Stimulated activated CD4-positive, alpha-beta T cell treated with anti-CD3 and anti-CD28 coated beads, Interleukin-12 subunit alpha, Interleukin-12 subunit beta, amount 100 ng/mL, for 24 hours (primary cell): ENCODE measurements around the gene CCDC69.
"Not testable (repeated sequence)": the region's sequence is repeated elsewhere in the genome, so short reads cannot be mapped to it uniquely, and the experiment has no call there.

Experiments
- DNase-seq, 2 experiments: peaks; one replicate each; pipeline ENCODE4 v3.0.0-alpha.2; 2020; ENCODE audit warnings: low read depth in 2 of 2

Gene CCDC69

DNA sequence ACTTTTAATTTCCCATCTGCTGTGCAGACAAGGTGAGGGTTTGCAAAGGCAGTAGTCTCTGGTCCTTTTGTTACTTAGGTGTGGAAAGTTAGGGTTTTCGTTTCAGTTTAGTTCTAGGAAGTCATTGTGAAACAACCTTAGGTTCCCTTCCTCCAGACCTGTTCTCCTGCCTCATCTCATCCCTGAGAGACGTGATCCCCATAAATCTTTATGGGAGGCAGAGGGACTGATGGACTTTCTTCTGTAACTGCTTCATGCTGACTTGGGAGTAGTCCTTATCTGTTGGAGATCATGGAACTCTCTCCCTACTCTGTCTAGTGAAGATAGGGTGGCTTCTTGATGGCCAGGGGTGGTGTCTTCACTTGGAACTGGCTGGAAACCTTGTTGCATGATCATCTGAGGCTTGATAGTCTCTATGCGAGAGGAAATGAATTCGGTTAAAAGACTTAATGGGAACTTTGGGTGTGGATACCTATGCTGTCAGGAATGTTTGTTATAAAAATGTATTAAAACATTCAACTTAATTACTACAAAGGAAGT is 21.9 kb upstream of the CCDC69 start:
- no peak for DNase-seq

DNA sequence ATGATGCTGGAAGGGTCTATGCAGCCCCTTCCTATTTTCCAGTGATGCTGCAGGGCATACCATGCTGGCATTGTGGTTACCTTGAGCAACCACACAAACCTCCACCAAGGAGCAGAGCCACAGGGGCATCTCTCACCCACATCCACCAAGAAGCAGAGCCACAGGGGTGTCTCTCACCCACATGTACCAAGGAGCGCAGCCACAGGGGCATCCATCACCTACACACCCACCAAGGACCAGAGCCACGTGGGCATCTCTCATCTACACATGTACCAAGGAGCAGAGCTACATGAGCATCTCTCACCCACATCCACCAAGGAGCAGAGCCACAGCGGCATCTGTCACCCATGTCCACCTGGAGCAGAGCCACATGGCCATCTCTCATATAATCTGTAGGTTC is 20.3 kb upstream of the CCDC69 start:
- DNase-seq: no peak

DNA sequence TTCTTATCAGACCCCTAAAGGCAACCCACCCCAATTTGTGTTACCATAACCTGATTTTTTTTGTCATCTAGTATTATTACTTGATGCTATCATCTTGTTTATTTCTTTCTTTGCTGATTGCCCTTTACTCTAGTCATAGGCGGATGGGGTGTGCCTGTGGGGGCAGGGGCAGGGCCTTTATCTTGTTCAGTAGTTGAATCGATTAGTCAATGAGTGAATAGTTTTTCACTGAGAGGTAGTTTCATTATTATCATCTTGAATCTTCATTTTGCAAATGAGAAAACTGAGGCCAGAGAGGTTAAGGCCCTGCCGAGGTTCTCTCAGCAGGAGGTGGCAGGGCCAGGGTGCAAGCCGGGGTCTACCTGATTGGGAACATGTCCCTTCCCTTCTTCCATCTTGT is 19.7 kb upstream of the CCDC69 start:
- DNase-seq: no peak

DNA sequence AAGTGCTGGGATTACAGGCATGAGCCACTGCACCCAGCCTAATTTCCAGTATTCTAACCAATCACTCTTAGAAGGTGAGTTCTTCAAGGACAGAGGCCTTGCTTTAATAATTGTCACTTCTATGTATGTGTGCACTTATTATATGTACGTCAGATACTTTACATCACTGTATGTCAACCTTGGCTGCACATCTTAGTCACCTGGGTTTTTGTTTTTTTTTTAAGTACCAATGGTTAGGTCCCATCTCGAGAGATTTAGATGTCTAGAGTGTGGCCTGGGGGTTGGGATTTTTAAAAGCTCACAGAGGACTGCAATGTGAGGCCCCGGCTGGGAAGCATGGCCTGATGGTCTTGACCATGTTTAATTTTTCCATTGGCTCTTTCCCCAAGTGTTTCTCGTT is 19.2 kb upstream of the CCDC69 start:
- no peak for DNase-seq

DNA sequence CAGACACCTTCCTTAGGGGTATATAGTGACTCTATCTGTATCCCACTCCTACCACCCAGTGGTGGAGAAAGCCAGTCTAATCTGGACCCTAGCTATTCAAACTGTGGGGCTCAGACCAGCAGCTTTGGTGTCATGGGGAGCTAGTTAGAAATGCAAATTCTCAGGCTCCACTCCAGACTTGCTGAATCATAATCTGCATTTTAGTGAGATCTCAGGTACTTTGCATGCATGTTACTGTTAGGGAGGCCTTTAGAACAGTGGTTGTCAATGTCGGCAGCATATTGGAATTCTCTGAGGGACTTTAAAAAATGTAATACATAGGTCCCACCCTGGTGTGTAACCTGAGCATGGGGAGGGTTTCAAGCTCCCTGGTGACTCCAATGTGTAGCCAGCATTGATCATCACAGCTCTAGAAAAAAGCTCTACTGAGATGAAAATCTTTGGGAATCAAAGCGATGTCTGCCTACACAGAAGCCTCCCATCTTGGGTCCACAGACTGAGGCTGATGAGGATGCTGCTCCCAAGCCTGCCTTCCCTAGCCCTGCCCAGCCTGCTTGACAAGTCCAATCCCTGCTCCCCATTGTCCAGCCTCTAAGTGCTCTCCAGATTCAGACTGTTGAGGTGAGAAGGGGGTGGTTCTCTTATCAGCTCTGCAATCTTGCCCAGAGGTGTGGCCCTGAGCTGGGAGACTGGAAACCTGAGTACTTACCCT is 17.2 kb upstream of the CCDC69 start:
- DNase-seq: no peak

DNA sequence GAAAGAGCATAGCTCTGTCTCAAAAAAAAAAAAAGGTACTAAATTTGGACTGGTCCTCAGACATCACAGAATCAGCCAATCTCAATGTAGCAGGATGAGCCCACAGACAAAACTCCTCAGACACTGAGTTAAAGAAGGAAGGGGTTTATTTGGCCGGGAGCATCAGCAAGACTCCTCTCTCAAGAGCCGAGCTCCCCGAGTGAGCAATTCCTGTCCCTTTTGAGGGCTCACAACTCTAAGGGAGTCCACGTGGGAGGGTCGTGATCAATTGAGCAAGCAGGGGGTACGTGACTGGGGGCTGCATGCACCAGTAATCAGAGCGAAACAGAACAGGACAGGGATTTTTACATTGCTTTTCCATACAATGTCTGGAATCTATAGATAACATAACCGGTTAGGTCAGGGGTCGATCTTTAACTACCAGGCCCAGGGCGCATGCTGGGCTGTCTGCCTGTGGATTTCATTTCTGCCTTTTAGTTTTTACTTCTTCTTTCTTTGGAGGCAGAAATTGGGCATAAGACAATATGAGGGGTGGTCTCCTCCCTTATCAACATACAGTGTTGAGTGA is 16.5 kb upstream of the CCDC69 start:
- not testable (repeated sequence) for DNase-seq

DNA sequence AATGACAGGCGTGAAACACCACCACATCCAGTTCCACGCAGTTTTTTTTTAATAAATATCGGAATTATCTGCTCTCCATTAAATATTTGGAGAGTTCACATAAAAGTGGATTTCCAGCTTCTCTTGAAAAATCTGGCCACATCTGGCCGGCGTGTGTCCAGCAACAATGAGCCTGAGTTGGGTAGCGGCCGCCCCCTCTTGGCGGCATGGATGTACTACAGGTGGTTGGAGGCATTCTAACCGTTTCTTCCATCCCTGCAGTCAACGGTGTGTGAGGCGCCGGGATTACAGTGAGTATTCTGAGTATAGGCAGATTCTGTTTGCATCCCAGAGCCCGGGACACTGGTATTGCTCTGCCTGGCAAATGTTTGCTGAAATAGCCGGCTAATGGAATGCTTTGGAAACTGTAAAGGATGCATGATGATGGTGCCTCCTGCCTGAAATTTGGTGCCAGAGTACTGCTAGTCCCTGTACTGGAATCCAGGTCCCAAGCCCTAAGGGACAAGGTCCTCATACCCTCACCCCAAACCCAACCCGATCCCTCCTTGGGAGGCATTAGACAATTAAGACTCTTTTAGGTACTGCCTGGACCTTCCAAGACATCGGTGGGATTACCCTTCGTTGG is 15.5 kb upstream of the CCDC69 start:
- DNase-seq: peak in 1 of 2 experiments; percentile 63

DNA sequence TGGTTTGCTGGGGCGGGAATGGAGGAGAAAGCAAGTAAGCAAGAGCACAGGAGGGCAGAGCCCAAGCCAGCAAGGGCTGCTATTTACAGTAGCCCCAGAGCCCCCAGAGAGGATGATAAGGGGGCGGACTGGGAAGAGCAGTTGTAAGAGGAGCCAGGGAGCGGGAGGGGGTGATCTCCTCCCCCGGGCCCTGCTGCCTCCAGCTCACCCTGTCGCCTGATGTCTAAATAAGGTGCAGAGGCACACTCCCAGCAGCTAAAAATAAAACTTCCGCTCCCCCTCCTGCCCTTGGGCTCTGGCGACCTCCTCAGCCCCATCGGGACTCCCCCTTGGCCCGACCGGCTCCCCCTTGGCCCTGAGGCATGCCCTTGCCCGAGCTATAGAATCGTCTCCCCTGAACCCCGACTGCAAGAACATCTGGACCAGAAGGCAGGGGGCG is 14.4 kb upstream of the CCDC69 start:
- DNase-seq: no peak

DNA sequence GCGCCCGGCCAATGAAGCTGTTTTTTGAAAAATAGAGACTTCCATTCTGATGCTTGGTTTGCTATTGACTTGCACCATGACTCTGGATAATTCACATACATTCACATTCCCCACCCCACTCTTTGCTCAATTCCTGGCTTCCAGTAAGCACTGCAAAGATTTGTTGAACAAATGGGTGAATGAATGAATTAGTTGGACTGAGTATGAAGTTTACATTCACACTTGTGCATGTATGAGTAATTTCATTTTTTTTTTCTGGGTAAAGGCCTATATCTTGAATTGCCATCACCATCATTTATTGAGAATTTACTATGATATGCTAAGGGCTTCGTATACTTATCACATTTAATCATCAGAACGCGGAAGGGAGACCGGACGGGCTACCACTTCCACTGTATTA is 13.8 kb upstream of the CCDC69 start:
- no peak for DNase-seq

DNA sequence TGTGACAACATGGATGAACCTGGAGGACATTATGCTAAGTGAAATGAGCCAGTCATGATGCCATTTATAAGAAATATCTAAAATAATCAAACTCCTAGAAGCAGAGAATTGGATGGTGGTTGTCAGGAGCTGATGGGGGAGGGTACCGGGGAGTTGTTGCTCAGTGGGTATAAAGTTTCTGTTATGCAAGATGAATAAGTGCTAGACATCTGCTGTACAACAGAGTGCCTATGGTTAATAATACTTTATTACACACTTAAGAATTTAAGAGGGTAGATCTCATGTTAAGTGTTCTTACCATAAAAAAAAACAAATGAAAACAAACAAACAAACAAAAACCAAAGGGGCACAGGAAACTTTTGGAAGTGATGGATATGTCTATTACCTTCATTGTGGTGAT is 13.0 kb upstream of the CCDC69 start:
- no peak for DNase-seq

DNA sequence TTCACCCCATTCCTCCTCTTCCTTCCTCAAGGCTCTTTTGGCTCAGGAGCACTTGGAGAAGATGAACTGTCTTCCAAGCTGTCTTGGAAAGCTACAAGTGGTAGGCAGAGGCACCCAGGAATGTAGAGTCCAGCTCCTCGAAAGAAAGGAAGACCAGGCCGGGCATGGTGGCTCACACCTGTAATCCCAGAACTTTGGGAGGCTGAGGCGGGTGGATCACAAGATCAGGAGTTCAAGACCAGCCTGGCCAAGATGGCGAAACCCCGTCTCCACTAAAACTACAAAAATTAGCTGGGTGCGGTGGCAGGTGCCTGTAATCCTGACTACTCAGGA is 11.3 kb upstream of the CCDC69 start:
- not testable (repeated sequence) for DNase-seq

DNA sequence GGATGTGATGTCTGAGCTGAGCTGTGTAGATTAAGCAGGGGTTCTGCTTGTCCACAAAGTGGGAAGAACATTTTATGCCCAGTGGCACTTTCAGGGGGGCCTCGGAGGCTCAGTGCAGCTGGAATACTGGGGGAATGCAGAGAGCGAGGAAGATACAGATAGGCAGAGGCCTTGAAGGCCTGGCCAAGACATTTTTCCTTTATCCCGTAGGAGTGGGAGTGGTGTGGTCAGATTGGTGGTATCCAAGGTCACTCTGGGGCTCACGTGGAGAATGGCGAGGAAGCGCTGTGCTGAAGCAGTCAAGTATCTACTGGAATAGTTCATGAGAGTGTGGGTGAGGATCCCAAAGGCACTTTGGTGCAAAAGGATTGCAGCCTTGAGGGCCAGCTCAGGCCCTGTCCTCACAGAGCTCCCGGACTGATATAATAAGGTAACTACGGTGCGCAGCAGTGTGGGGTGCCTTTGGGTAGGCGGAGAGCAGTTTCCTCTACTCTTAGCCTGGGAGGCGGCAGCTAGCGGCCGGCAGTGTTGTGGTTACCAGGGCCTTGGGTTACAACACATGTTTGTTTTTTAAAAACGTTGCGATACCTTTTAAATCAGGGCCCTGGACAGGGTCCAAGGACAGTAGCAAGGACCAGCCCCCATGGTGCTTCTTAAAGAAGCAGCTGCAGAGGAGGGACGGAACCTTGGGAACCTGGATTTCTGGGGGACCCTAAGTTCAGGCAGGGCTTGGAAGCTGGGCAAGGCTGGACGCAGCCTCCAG is 10.8 kb upstream of the CCDC69 start:
- DNase-seq: no peak

DNA sequence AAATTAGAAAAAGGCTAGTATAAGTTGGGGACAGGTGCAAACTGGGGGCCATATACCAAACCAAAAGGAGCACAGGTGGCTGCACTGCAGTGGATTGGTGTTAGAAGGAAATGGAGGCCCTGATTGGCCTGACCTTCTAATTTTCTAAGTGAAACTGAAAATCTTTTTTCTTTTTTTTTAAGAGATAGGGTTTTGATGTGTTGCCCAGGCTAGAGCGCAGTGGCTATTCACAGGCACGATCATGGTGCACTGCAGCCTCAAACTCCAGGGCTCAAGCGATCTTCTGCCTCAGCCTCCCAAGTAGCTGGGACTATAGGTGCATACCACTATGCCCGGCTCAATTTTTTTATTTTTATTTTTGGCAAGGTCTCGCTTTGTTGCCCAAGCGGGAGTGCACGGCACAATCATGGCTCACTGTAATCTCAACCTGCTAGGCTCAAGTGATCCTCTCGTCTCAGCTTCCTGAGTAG is 9.8 kb upstream of the CCDC69 start:
- DNase-seq: no peak

DNA sequence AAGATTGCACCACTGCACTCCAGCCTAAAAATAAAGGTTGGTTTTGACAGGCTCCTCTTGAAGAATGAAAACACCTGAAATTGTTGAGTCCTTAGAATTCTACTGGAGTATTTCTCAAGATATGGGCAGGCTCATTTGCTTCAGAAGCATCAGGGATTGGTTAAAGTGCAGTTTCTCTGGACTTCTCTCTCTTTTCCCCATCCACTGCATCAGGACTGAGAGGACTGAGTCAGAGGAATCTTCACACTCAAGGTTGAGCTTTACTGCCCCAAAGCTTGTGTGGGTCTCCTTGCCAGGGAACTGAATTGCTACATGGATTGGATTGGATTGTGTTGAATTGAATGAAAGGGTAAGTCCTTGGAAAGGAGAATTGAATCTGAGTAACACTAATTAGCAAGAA is 7.5 kb upstream of the CCDC69 start:
- DNase-seq: no peak

DNA sequence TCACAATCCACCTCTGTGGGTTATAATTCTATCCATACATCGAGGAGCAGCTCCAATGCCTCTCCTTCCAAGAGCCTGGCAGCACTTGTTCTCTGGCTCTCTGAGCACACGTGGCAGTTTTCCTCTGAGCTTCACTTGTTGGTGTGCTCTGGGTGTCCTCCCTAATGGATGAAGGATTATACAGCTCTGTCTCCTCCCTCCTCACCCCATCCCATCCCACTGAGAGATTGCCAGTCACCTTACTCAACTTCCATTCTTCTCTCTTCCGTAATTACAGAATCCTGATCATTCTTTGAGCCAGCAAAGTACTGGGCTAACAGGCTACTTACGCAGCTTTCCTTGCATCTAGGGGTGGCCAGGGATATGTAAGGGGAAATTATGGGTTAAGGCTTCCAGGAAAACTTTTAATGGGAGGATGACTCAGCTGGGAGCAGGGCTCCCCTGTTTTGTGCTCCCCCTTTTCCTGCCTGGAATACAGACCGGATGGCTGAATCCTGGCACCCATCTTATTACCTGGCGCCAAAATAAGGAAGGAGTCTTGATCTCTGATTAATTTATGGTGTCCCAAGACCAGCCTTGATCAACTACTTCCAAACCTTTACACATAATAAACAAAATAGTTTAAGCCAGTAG is 6.3 kb upstream of the CCDC69 start:
- DNase-seq: no peak

DNA sequence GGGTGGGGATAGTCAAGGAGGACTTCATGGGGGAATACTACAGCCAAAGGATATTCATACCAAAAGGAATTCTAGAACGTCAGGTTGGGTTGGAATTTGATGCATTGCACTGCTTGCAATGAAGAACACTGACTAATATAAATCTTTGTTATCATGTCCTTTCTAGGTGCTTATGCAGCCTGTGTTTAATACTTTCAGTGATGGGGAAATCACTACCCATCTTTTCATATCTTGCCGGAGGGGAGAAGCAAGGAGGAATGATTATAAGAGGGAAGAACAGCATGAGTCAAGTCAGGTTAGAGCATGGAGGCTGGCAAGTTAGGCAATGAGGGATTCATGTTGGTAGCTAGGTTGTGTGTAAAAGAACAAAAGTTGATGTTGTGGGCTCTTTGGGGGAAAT is 5.1 kb upstream of the CCDC69 start:
- no peak for DNase-seq

DNA sequence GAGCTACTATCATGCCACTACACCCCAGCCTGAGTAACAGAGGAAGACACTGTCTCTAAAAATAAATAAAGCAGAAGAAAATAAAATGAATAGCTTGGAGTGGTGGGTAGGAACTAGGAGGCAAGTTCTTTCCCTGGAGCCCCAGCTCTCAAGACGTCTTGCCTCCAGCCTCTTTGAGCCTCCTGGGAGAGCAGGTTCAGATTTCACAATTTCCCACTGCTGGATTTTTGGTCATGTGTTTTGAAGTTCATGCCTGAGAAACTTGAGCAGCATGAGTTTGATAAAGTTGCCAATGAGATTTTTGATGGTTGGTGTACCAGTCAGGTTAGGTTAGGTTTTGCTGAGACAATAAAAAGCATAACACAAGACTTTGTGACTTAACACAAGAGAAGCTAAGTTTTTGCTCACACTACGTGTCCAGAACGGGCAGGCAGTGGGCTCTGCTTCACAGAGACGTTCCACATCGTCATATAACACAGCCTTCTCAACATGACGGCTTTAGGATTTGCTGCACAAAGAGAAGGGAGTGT is 4.1 kb upstream of the CCDC69 start:
- DNase-seq: no peak

DNA sequence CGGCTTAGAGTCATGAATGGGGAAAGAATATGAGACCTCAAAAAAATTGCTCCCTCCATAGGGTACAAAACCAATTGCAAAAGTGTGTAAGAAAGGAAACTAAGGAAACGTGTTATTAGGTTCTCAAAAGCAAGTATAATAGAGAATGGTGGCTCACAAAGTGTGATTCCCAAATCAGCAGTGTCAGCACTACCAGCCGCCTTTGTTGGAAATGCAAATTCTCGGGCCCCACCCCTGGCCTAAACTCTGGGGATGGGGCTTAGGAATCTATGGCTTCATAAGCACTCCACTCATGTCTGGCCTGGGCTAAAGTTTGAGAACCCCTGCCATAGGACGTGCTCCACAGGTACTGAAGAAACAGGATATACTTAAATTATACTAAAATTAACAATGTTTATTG is 1.6 kb upstream of the CCDC69 start:
- DNase-seq: no peak

DNA sequence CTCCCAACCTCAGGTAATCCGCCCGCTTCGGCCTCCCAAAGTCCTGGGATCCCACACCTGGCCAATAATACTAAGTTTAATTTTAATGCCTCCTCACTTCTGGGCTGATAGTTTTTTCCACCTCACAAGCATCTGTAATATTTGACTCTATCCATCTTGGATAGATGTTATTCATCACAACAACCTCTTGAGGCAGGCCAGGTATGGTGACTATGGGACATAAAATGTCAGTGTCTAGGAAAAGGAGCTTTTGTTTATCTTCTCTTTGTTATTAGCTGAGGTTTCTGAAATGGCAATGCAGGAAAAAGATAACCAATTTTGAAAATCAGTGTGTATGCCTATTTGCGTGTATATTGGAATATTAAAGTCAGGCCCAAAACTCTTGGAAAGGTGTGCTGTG is 1.2 kb upstream of the CCDC69 start:
- DNase-seq: no peak

DNA sequence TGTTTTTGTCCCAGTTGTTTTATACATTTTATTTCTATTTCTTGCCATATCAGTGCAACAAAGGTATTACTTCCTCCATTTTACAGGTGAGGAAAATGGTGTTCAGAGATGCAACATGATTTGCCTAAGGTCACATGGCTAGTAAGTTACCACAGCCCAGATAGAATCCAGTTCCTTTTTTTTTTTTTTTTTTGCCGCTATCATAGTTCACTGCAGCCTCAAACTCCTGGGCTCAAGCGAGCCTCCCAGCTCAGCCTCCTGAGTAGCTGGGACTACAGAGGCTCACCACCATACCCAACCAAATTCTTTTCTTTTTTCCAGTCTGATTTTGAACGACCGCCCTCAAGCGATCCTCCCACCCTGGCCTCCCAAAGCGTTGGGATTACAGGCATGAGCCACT is 480 bp upstream of the CCDC69 start:
- DNase-seq: no peak

DNA sequence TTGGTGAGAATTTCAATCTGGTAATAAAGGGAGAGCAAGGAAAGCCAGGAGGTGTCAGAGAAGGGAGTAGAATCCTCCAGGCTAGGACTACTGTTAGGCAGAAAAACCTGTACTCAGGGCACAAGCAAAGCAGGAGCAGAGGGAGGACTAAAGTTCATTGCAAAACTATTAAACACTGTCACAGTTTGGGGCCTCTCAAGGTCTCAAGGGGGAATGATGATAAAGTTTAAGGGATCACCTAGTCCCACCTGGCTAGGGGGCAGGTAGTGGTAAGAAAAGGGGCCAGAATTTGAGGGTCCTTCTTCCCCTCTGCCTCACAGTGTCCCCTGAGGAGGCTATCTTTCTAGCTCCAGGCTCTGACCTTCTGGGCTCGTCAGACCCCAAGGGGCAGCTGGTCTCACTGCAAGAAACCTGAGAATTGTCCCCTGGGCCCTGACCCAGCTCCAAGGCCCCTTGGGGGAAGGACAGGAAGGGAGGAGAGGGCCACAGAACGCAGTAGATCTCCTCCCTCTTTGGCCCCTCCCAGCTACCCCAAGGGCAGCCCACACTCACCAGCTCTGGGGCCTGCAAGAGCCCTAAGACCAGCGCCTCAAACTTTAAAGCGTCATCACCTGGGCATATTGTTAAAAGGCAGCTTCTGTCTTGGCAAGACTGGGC is 974 bp downstream of the CCDC69 start:
- peak in 1 of 2 experiments; percentile 38 for DNase-seq
